Neural progenitor cell (in vitro differentiated cells): ENCODE measurements around the gene SPRING1. TPM values are rescaled to one million over a fixed set of nuclear protein-coding genes. Genes with fewer than 3 reads are reported as not detected.

Source experiments
- DNase-seq: peaks from one replicate; pipeline ENCODE4 v3.0.0-alpha.2; 2016; ENCODE audit warnings: low spot score
- H2AFZ ChIP-seq: fragments of 200-600 bp; sonication (generic); replicated peaks from 2 replicates; pipeline ENCODE4 v1.6.1; 2016; ENCODE audit warnings: antibody characterized with exemption
- H3F3A ChIP-seq: fragments of 200-600 bp; sonication (generic); 2 replicates; pipeline ENCODE4 v1.6.1; 2016; ENCODE audit warnings: antibody characterized with exemption, low read depth
- H3K27ac ChIP-seq: fragments of 200-600 bp; sonication (generic); 2 replicates; pipeline ENCODE4 v1.5.1; 2016; ENCODE audit warnings: mild to moderate bottlenecking
- H3K27me3 ChIP-seq: fragments of 200-600 bp; sonication (generic); 2 replicates; pipeline ENCODE4 v1.6.1; 2016; ENCODE audit warnings: mild to moderate bottlenecking, moderate library complexity
- H3K36me3 ChIP-seq: fragments of 200-600 bp; sonication (generic); 2 replicates; pipeline ENCODE4 v1.5.1; 2016
- H3K4me1 ChIP-seq: fragments of 200-600 bp; sonication (generic); 2 replicates; pipeline ENCODE4 v1.6.1; 2016; ENCODE audit warnings: mixed run types
- H3K4me2 ChIP-seq: fragments of 200-600 bp; sonication (generic); 2 replicates; pipeline ENCODE4 v1.6.1; 2016
- H3K4me3 ChIP-seq: fragments of 200-600 bp; sonication (generic); 2 replicates; pipeline ENCODE4 v1.5.1; 2016
- H3K79me2 ChIP-seq: fragments of 200-600 bp; sonication (generic); 2 replicates; pipeline ENCODE4 v1.6.1; 2016; ENCODE audit warnings: low read depth
- H3K9ac ChIP-seq: fragments of 200-600 bp; sonication (generic); 2 replicates; pipeline ENCODE4 v1.6.1; 2016
- H3K9me3 ChIP-seq: fragments of 200-600 bp; sonication (generic); 2 replicates; pipeline ENCODE4 v1.5.1; 2016; ENCODE audit warnings: low read depth
- H4K20me1 ChIP-seq: fragments of 200-600 bp; sonication (generic); 2 replicates; pipeline ENCODE4 v1.6.1; 2016; ENCODE audit warnings: low read depth
- H3K27ac Mint-ChIP-seq: 3 replicates; pipeline ENCODE4 v1.8.0; 2021; ENCODE audit warnings: mixed read lengths
- H3K27me3 Mint-ChIP-seq: 2 replicates; pipeline ENCODE4 v1.8.0; 2022; ENCODE audit warnings: low read depth, mild to moderate bottlenecking, inconsistent platforms, moderate library complexity, mixed read lengths; ENCODE audit not compliant: insufficient read depth
- H3K36me3 Mint-ChIP-seq: 3 replicates; pipeline ENCODE4 v1.8.0; 2021; ENCODE audit warnings: mixed read lengths
- H3K4me1 Mint-ChIP-seq: 3 replicates; pipeline ENCODE4 v1.8.0; 2021; ENCODE audit warnings: mixed read lengths
- H3K4me3 Mint-ChIP-seq: 3 replicates; pipeline ENCODE4 v1.8.0; 2021; ENCODE audit warnings: mild to moderate bottlenecking, moderate library complexity, mixed read lengths
- H3K9me3 Mint-ChIP-seq: 3 replicates; pipeline ENCODE4 v1.8.0; 2020; ENCODE audit warnings: mixed read lengths
- CTCF ChIP-seq: fragments of 200-600 bp; sonication (generic); IDR thresholded peaks from 2 replicates; pipeline ENCODE4 v1.5.1; 2017; ENCODE audit warnings: antibody characterized with exemption, mild to moderate bottlenecking
- EZH2 ChIP-seq: fragments of 200-600 bp; sonication (generic); IDR thresholded peaks from 2 replicates; pipeline ENCODE4 v1.6.1; 2017; ENCODE audit warnings: antibody characterized with exemption, mild to moderate bottlenecking, moderate library complexity
- EZH2phosphoT487 ChIP-seq: fragments of 200-600 bp; sonication (generic); IDR thresholded peaks from 2 replicates; pipeline ENCODE4 v1.6.1; 2017; ENCODE audit warnings: antibody characterized with exemption
- total RNA-seq: library from RNA; depleted of rRNA; stranded (reverse); fragments of >200 nt; gene quantifications from 2 replicates; pipeline ENCODE4 v1.2.3, GENCODE V29; 2015; ENCODE audit warnings: low replicate concordance

The SPRING1 gene
- total RNA-seq, 1 donor from 2014 or later: 40.4 TPM

DNA sequence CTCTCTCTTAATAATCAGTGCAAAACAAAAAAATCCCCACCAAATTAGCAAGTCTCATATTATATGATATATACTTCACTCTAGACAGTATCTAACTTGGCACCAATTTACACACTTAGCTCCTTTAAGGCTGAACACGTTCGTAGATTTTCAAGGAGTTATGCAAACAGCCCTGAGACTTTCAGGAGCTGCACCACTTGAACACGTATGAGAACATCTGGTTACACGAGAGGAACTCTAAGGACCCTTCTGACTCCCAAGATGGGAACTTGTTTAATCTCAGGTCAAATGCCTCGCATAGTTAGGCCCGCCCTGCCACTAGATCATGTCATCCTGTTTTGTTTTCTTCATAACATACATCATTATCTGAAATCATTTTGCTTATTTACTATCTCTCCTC is 10.0 kb downstream of the SPRING1 start:
- Histone ChIP-seq H3K27ac (no peak overlapping the region), H3K4me3 (no peak overlapping the region), H4K20me1 (peaks cover 50% of the 10 kb centered on the region), H3K36me3 (no peaks in the 10 kb centered on the region), H3K4me1 (no peaks in the 10 kb centered on the region), H3K27me3 (no peaks in the 10 kb centered on the region), H3K79me2 (peaks cover 78% of the 10 kb centered on the region), H3F3A (no peaks in the 10 kb centered on the region), H2AFZ (no peak overlapping the region), H3K9ac (no peak overlapping the region), H3K4me2 (no peak overlapping the region), H3K9me3 (no peaks in the 10 kb centered on the region)
- Mint-ChIP-seq H3K4me3 (no peak overlapping the region), H3K9me3 (no peaks in the 10 kb centered on the region), H3K27me3 (no peaks in the 10 kb centered on the region), H3K27ac (no peak overlapping the region), H3K4me1 (peaks cover 8% of the 10 kb centered on the region), H3K36me3 (peaks cover 4% of the 10 kb centered on the region)
- TF ChIP-seq EZH2phosphoT487 (no peak), CTCF (no peak), EZH2 (no peak)
- DNase-seq: no peak

- Histone ChIP-seq H3K4me2 (no peak overlapping the region), H3K9me3 (no peaks in the 10 kb centered on the region), H3K4me3 (no peak overlapping the region), H3K27me3 (no peaks in the 10 kb centered on the region), H3K79me2 (peaks cover 75% of the 10 kb centered on the region), H3K9ac (no peak overlapping the region), H3F3A (no peaks in the 10 kb centered on the region), H3K36me3 (no peaks in the 10 kb centered on the region), H4K20me1 (peaks cover 53% of the 10 kb centered on the region), H3K27ac (no peak overlapping the region), H3K4me1 (no peaks in the 10 kb centered on the region), H2AFZ (no peak overlapping the region)
- TF ChIP-seq EZH2phosphoT487: no peak
- no peak for TF ChIP-seq CTCF
- no peak for TF ChIP-seq EZH2
- Mint-ChIP-seq H3K4me1 (peaks cover 13% of the 10 kb centered on the region), H3K36me3 (peaks cover 6% of the 10 kb centered on the region), H3K27ac (no peak overlapping the region), H3K4me3 (no peak overlapping the region), H3K27me3 (no peaks in the 10 kb centered on the region), H3K9me3 (no peaks in the 10 kb centered on the region)
- DNase-seq: no peak
Observed at GRCh38 chr12:116727261-116727660, 10.6 kb downstream of the SPRING1 start.

DNA sequence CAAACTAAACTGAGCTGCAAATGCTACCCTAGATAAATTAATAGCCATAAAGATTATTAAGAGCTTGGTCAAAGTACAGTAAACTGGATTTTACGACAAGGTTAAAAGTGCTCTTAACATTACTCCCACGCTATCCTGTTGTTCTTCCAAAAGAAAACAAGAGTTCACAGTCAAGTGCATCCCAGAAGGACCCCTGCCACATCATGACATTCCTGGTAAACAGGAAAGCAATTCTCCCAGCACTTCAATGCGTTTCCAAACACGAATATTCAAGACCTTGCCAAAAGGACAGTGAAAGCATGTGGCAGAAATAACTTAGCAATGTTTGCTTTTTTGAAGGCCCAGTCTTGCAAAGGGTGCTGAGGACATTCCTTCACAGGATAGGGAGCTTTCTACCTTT is 11.2 kb downstream of the SPRING1 start:
- Histone ChIP-seq H3K27ac (no peak overlapping the region), H3K4me2 (no peak overlapping the region), H3K79me2 (peaks cover 71% of the 10 kb centered on the region), H2AFZ (no peak overlapping the region), H3K27me3 (no peaks in the 10 kb centered on the region), H4K20me1 (peaks cover 53% of the 10 kb centered on the region), H3K9ac (no peak overlapping the region), H3K4me3 (no peak overlapping the region), H3K9me3 (no peaks in the 10 kb centered on the region), H3K36me3 (no peaks in the 10 kb centered on the region), H3F3A (no peaks in the 10 kb centered on the region), H3K4me1 (no peaks in the 10 kb centered on the region)
- Mint-ChIP-seq H3K36me3 (peaks cover 6% of the 10 kb centered on the region), H3K4me3 (no peak overlapping the region), H3K4me1 (peaks cover 19% of the 10 kb centered on the region), H3K27ac (no peak overlapping the region), H3K27me3 (no peaks in the 10 kb centered on the region), H3K9me3 (no peaks in the 10 kb centered on the region)
- no peak for DNase-seq
- TF ChIP-seq EZH2 (no peak), EZH2phosphoT487 (no peak), CTCF (no peak)

DNA sequence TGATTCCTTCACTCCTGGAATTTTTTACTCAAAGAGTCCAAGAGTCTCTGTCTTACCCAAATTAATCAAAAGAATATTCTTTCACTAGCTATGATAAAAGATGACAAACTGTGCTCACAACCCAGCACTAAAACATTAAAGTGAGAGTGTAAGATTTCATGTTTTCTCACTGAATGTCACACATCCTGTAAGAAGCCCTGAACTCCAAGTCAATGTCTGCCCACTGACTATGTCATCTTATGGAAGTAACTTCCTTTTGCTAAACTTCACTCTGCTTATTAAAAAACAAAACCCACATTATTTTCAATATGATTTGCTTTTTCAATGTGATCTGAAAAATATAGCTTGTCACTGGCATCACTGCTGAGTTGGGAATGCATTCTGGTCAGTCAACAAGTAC is 15.6 kb downstream of the SPRING1 start:
- H3K4me1 ChIP-seq: peaks cover 8% of the 10 kb centered on the region
- no peak for DNase-seq
- H3K9me3 ChIP-seq: no peaks in the 10 kb centered on the region
- Mint-ChIP-seq H3K27me3 (no peaks in the 10 kb centered on the region), H3K4me1 (peaks cover 59% of the 10 kb centered on the region), H3K27ac (no peak overlapping the region), H3K9me3 (no peaks in the 10 kb centered on the region), H3K4me3 (no peak overlapping the region), H3K36me3 (peaks cover 6% of the 10 kb centered on the region)
- no peak overlapping the region for H3K9ac ChIP-seq
- H3K27me3 ChIP-seq: no peaks in the 10 kb centered on the region
- peaks cover 29% of the 10 kb centered on the region for H3K79me2 ChIP-seq
- no peaks in the 10 kb centered on the region for H3F3A ChIP-seq
- TF ChIP-seq EZH2: no peak
- no peak for TF ChIP-seq EZH2phosphoT487
- no peak for TF ChIP-seq CTCF
- no peak overlapping the region for H3K4me2 ChIP-seq
- H2AFZ ChIP-seq: no peak overlapping the region
- H3K27ac ChIP-seq: no peak overlapping the region
- peaks cover 35% of the 10 kb centered on the region for H4K20me1 ChIP-seq
- H3K4me3 ChIP-seq: no peak overlapping the region
- H3K36me3 ChIP-seq: no peaks in the 10 kb centered on the region
